GM23248 (cell line): Measurements from ENCODE around the gene STAG3. TPM values are rescaled to one million over a fixed set of nuclear protein-coding genes. Genes with fewer than 3 reads are reported as not detected.

Experiments used
- DNase-seq: peaks from one replicate; pipeline ENCODE4 v3.0.0-alpha.2; 2015
- H2AFZ ChIP-seq: fragments of 200-600 bp; sonication (generic); 2 replicates; pipeline ENCODE4 v1.6.1; 2016; ENCODE audit warnings: antibody characterized with exemption
- H3F3A ChIP-seq: fragments of 200-600 bp; sonication (generic); 2 replicates; pipeline ENCODE4 v1.6.1; 2016; ENCODE audit warnings: mild to moderate bottlenecking, antibody characterized with exemption, mixed run types; ENCODE audit not compliant: insufficient read depth
- H3K27ac ChIP-seq: fragments of 200-600 bp; sonication (generic); 2 replicates; pipeline ENCODE4 v1.5.1; 2016; ENCODE audit warnings: mild to moderate bottlenecking
- H3K27me3 ChIP-seq: fragments of 200-600 bp; sonication (generic); replicated peaks from 2 replicates; pipeline ENCODE4 v1.6.1; 2016; ENCODE audit warnings: mild to moderate bottlenecking; ENCODE audit not compliant: insufficient read depth
- H3K36me3 ChIP-seq: fragments of 200-600 bp; sonication (generic); 2 replicates; pipeline ENCODE4 v1.6.1; 2016; ENCODE audit warnings: low read depth, mild to moderate bottlenecking
- H3K4me1 ChIP-seq: fragments of 200-600 bp; sonication (generic); 2 replicates; pipeline ENCODE4 v1.6.1; 2016; ENCODE audit warnings: mild to moderate bottlenecking; ENCODE audit not compliant: insufficient read depth
- H3K4me2 ChIP-seq: fragments of 200-600 bp; sonication (generic); one replicate; pipeline ENCODE4 v1.6.1; 2016; ENCODE audit warnings: mild to moderate bottlenecking; ENCODE audit not compliant: unreplicated experiment
- H3K4me3 ChIP-seq: fragments of 200-600 bp; sonication (generic); 2 replicates; pipeline ENCODE4 v1.5.1; 2016; ENCODE audit warnings: mild to moderate bottlenecking
- H3K79me2 ChIP-seq: fragments of 200-600 bp; sonication (generic); 2 replicates; pipeline ENCODE4 v1.6.1; 2016; ENCODE audit warnings: mild to moderate bottlenecking; ENCODE audit not compliant: insufficient read depth
- H3K9ac ChIP-seq: fragments of 200-600 bp; sonication (generic); 2 replicates; pipeline ENCODE4 v1.6.1; 2016; ENCODE audit warnings: mild to moderate bottlenecking
- H3K9me2 ChIP-seq: fragments of 200-600 bp; sonication (generic); 2 replicates; pipeline ENCODE4 v1.6.1; 2016; ENCODE audit warnings: mixed run types, mild to moderate bottlenecking, moderate library complexity; ENCODE audit not compliant: insufficient read depth
- H3K9me3 ChIP-seq: fragments of 200-600 bp; sonication (generic); one replicate; pipeline ENCODE4 v1.6.1; 2017; ENCODE audit warnings: low read depth
- H4K20me1 ChIP-seq: fragments of 200-600 bp; sonication (generic); 2 replicates; pipeline ENCODE4 v1.6.0; 2016; ENCODE audit not compliant: insufficient read depth
- EZH2 ChIP-seq: fragments of 200-600 bp; sonication (generic); IDR thresholded peaks from 2 replicates; pipeline ENCODE4 v1.6.1; 2018; ENCODE audit warnings: antibody characterized with exemption, mild to moderate bottlenecking; ENCODE audit not compliant: insufficient read depth, poor library complexity, severe bottlenecking
- EZH2phosphoT487 ChIP-seq: fragments of 200-600 bp; sonication (generic); IDR thresholded peaks from 2 replicates; pipeline ENCODE4 v1.6.1; 2018; ENCODE audit warnings: antibody characterized with exemption, moderate library complexity, mild to moderate bottlenecking, low read depth; ENCODE audit not compliant: insufficient read depth
- WGBS, 2 experiments: methylation state at CpG; one replicate each; pipeline ENCODE4 v1.1.6; 2015 to 2017; ENCODE audit warnings: low lambda C conversion rate in 2 of 2, low coverage in 1 of 2; ENCODE audit errors: missing lambda C conversion rate in 2 of 2; 5-methylcytosine and 5-hydroxymethylcytosine counted together
- in situ Hi-C: fragments of 300-500 bp; cut with MboI; formaldehyde crosslinking; loops from 2 replicates; pipeline ENCODE4 v1.15.0; 2020
- polyA plus RNA-seq: library from polyadenylated mRNA; unstranded; fragments of >200 nt; fragmentation: Nextera tagmentation; extraction: Ambion mirVana; gene quantifications from 2 replicates; pipeline ENCODE4 v1.2.1, GENCODE V29; 2016
- total RNA-seq: library from RNA; depleted of rRNA; stranded (reverse); fragments of >200 nt; shearing (Covaris generic); gene quantifications from 2 replicates; pipeline ENCODE4 v1.2.3, GENCODE V29; 2014

The STAG3 gene
- total and polyA plus RNA-seq, 2 experiments from 2014 or later = 0.65 to 0.97 TPM

- in situ Hi-C loops = no loop called here
- Histone ChIP-seq H3K27ac (no peak overlapping the region), H3K4me2 (peak overlapping the region; percentile 54), H3K79me2 (no peaks in the 10 kb centered on the region), H3K9ac (no peak overlapping the region), H3K4me3 (peak overlapping the region; percentile 37), H3K36me3 (no peaks in the 10 kb centered on the region), H4K20me1 (no peaks in the 10 kb centered on the region), H3K27me3 (peaks cover 11% of the 10 kb centered on the region), H3K9me3 (no peaks in the 10 kb centered on the region), H2AFZ (no peak overlapping the region), H3K4me1 (no peaks in the 10 kb centered on the region), H3F3A (no peaks in the 10 kb centered on the region), H3K9me2 (no peaks in the 10 kb centered on the region)
- WGBS, 2 experiments = 8 to 13% methylated on average over 21 to 26 of the region's 61 CpGs
- peak; percentile 68 for TF ChIP-seq EZH2
- no peak for TF ChIP-seq EZH2phosphoT487
- DNase-seq = peak; percentile 33
Measured at GRCh38 chr7:100171087-100171681, 6.5 kb upstream of the STAG3 start.

DNA sequence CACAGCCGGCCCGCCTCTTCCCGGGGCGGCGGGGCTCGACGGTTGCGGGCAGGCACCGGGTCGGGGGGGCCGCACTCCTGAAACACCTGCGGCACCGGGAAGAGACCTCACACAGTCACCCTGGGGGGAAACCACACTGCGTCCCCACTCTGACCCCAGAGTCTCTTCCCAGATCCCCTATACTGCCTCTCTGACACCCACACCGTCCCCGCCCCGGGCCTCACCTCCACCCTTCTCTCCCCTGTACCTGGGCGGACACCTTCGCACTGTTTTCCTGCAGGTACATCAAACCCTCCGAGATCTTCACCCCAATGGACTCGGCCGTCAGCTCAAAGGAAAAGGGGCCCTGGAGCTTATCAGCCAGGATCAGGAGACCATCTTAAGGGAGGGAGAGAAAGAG is 5.9 kb upstream of the STAG3 start:
- DNase-seq = no peak
- H3K27ac ChIP-seq = no peak overlapping the region
- peak overlapping the region; percentile 37; the same call in 1 of the 2 replicates for H3K4me3 ChIP-seq
- no peak overlapping the region for H2AFZ ChIP-seq
- no peaks in the 10 kb centered on the region for H3K36me3 ChIP-seq
- no peaks in the 10 kb centered on the region for H3F3A ChIP-seq
- WGBS, 2 experiments = 37 to 47% methylated on average over 12 to 17 of the region's 22 CpGs
- no peaks in the 10 kb centered on the region for H3K79me2 ChIP-seq
- no peaks in the 10 kb centered on the region for H4K20me1 ChIP-seq
- peaks cover 11% of the 10 kb centered on the region for H3K27me3 ChIP-seq
- H3K9ac ChIP-seq = no peak overlapping the region
- H3K9me2 ChIP-seq = no peaks in the 10 kb centered on the region
- no peak overlapping the region for H3K4me2 ChIP-seq
- in situ Hi-C loops = no loop called here
- TF ChIP-seq EZH2 (no peak), EZH2phosphoT487 (no peak)
- no peaks in the 10 kb centered on the region for H3K9me3 ChIP-seq
- H3K4me1 ChIP-seq = no peaks in the 10 kb centered on the region

DNA sequence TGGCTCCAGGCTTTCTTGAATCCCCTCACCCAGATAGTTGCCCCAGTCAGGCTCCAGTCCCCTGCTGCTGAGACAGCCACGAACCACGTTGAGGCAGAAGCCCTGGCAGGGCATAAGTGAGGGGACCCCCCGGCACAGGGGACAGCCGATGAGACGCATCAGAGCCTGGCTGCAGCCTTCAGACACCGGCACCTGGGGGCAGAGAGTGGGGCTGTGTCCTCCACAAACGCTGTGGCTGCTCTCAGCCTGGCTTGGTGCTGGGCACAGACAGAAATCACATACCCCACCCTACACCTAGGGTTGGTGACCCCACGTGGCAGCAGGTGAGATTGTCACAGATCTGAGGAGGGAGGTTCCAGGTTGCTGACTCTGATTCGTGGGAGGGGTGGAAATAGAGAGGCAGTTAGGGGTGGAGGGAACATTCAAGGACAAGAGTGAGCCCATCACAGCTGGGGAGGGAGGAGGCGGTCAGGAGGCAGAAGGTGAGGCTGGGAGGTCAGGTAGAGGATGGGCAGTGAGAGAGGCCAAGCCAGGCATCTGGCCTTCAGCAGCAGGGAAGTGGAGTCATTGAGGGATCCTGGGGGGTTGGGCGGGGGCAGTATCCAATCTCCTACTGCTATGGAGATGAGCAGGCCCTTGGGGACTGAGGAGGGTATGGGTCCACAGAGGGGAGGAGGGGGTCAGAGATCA is 3.8 kb upstream of the STAG3 start:
- H3K4me3 ChIP-seq = no peak overlapping the region
- no peak overlapping the region for H3K4me2 ChIP-seq
- H3K27me3 ChIP-seq = peaks cover 11% of the 10 kb centered on the region
- H3K36me3 ChIP-seq = no peaks in the 10 kb centered on the region
- no peak overlapping the region for H3K9ac ChIP-seq
- H3F3A ChIP-seq = no peaks in the 10 kb centered on the region
- no peaks in the 10 kb centered on the region for H4K20me1 ChIP-seq
- no peak for DNase-seq
- H3K9me3 ChIP-seq = no peaks in the 10 kb centered on the region
- no peak overlapping the region for H3K27ac ChIP-seq
- TF ChIP-seq EZH2phosphoT487 (no peak), EZH2 (no peak)
- no peak overlapping the region for H2AFZ ChIP-seq
- no peaks in the 10 kb centered on the region for H3K9me2 ChIP-seq
- WGBS, 2 experiments = 94 to 95% methylated on average over 11 of the region's 11 CpGs
- H3K79me2 ChIP-seq = no peaks in the 10 kb centered on the region
- H3K4me1 ChIP-seq = no peaks in the 10 kb centered on the region
- in situ Hi-C loops = no loop called here

- in situ Hi-C loops = no loop called here
- no peaks in the 10 kb centered on the region for H3F3A ChIP-seq
- no peak overlapping the region for H2AFZ ChIP-seq
- H3K79me2 ChIP-seq = no peaks in the 10 kb centered on the region
- H3K36me3 ChIP-seq = no peaks in the 10 kb centered on the region
- H3K9ac ChIP-seq = no peak overlapping the region
- H4K20me1 ChIP-seq = no peaks in the 10 kb centered on the region
- H3K4me1 ChIP-seq = no peaks in the 10 kb centered on the region
- WGBS, 2 experiments = 83 to 85% methylated on average over 5 of the region's 5 CpGs
- no peak for TF ChIP-seq EZH2
- no peak for TF ChIP-seq EZH2phosphoT487
- peaks cover 11% of the 10 kb centered on the region for H3K27me3 ChIP-seq
- no peak for DNase-seq
- no peaks in the 10 kb centered on the region for H3K9me2 ChIP-seq
- H3K27ac ChIP-seq = no peak overlapping the region
- H3K9me3 ChIP-seq = no peaks in the 10 kb centered on the region
- H3K4me3 ChIP-seq = no peak overlapping the region
- no peak overlapping the region for H3K4me2 ChIP-seq
Measured at GRCh38 chr7:100174582-100174981, 3.1 kb upstream of the STAG3 start.
